HepG2 (cell line): ENCODE measurements around the gene ZFYVE28. TPM values are rescaled to one million over a fixed set of nuclear protein-coding genes. Genes with fewer than 3 reads are reported as not detected.

Experiments used
- ATAC-seq: fragments of 200-7000 bp; cut with Tn5 transposase; 3 replicates; pipeline ENCODE4 v1.9.1; 2020; ENCODE audit warnings: mild to moderate bottlenecking, moderate library complexity
- BruUV-seq: library from RNA; stranded (reverse); fragments of 400-500 nt; replicated peaks from 2 replicates; lab custom pipeline; 2021; lab: Mats Ljungman, UMichigan
- CTCF ChIA-PET: fragments of 300-600 bp; formaldehyde crosslinking; extraction: SDS; loops from one replicate; lab custom pipeline; 2021; ENCODE audit warnings: low total read pairs, inconsistent platforms, low intra/inter-chr PET ratio; lab: Yijun Ruan, JAX
- POLR2A ChIA-PET: fragments of 350-600 bp; sonication (Branson Sonifier 250); formaldehyde crosslinking; loops from one replicate; lab custom pipeline; 2020; ENCODE audit warnings: antibody characterized with exemption, inconsistent platforms; lab: Yijun Ruan, JAX
- DNase-seq: peaks from one replicate; pipeline ENCODE4 v3.0.0-alpha.2; 2015; ENCODE audit warnings: low spot score
- FAIRE-seq: peaks from 3 replicates; lab custom pipeline; 2011; peaks lifted over from hg19 to GRCh38; lab: Jason Lieb, UNC
- H2AFZ ChIP-seq: one replicate; pipeline ENCODE4 v1.6.1; 2011; ENCODE audit warnings: low read length, inconsistent platforms
- H3K27ac ChIP-seq: fragments of 300-600 bp; 3 replicates; pipeline ENCODE4 v1.8.0; 2011; ENCODE audit warnings: mixed run types, mild to moderate bottlenecking, mixed read lengths, low read length, inconsistent platforms; ENCODE audit not compliant: insufficient read depth; ENCODE audit errors: extremely low read length
- H3K27me3 ChIP-seq, 2 experiments: fragments of 200-600 bp in 1 of 2; 2 replicates in 1 of 2; 3 replicates in 1 of 2; pipeline versions ENCODE4 v1.6.0 to v1.8.0; 2011; ENCODE audit warnings: low read length in 2 of 2, mild to moderate bottlenecking in 2 of 2, moderate library complexity in 2 of 2, inconsistent platforms in 1 of 2; ENCODE audit not compliant: insufficient read depth in 2 of 2, control insufficient read depth in 1 of 2
- H3K36me3 ChIP-seq, 2 experiments: fragments of 200-600 bp in 1 of 2; replicated peaks in 1 of 2; 2 replicates in 1 of 2; 3 replicates in 1 of 2; pipeline versions ENCODE4 v1.5.1 to v1.8.0; 2011; ENCODE audit warnings: low read length in 2 of 2, inconsistent platforms in 1 of 2; ENCODE audit not compliant: insufficient read depth in 2 of 2, control insufficient read depth in 1 of 2
- H3K4me1 ChIP-seq: 2 replicates; pipeline ENCODE4 v1.5.1; 2012; ENCODE audit warnings: low read length, inconsistent platforms; ENCODE audit not compliant: insufficient read depth
- H3K4me2 ChIP-seq: 2 replicates; pipeline ENCODE4 v1.6.0; 2011; ENCODE audit warnings: low read depth, low read length, inconsistent platforms
- H3K4me3 ChIP-seq, 3 experiments: fragments of 200-600 bp in 1 of 3; sonication (generic), shearing (Covaris generic) in 1 of 3; replicated peaks in 1 of 3; 2 replicates each; pipeline ENCODE4 v1.5.1; 2011 to 2016; ENCODE audit warnings: low read length in 3 of 3, inconsistent platforms in 2 of 3, low read depth in 2 of 3, mild to moderate bottlenecking in 2 of 3, control low read depth in 1 of 3, mixed read lengths in 1 of 3; ENCODE audit not compliant: insufficient read depth in 1 of 3
- H3K79me2 ChIP-seq: one replicate; pipeline ENCODE4 v1.6.1; 2011; ENCODE audit warnings: low read length, inconsistent platforms; ENCODE audit not compliant: insufficient read depth
- H3K9ac ChIP-seq: 2 replicates; pipeline ENCODE4 v1.6.0; 2011; ENCODE audit warnings: mild to moderate bottlenecking, low read depth, low read length, inconsistent platforms; ENCODE audit not compliant: insufficient read depth
- H3K9me3 ChIP-seq: 2 replicates; pipeline ENCODE4 v1.5.1; 2012; ENCODE audit warnings: mild to moderate bottlenecking, low read length
- H4K20me1 ChIP-seq: 2 replicates; pipeline ENCODE4 v1.6.0; 2011; ENCODE audit warnings: inconsistent platforms, mild to moderate bottlenecking, low read length, moderate library complexity; ENCODE audit not compliant: insufficient read depth
- FOXK2 ChIP-seq: fragments of 450-650 bp; IDR thresholded peaks from 2 replicates; pipeline ENCODE4 v1.6.1; 2016
- MTA3 ChIP-seq: sonication (generic); formaldehyde crosslinking; IDR thresholded peaks from 2 replicates; pipeline ENCODE4 v1.4.0; 2020; ENCODE audit warnings: missing genetic modification reagents
- NONO ChIP-seq, 2 experiments: fragments of 450-650 bp in 1 of 2; sonication (generic) in 1 of 2; formaldehyde crosslinking in 1 of 2; IDR thresholded peaks in 1 of 2; conservative IDR thresholded peaks in 1 of 2; 2 replicates each; pipeline versions ENCODE4 v1.6.1 to v1.8.0; 2017 to 2022; ENCODE audit warnings: mild to moderate bottlenecking in 1 of 2, missing genetic modification reagents in 1 of 2, moderate library complexity in 1 of 2
- SNAI1 ChIP-seq: sonication (generic); formaldehyde crosslinking; IDR thresholded peaks from 2 replicates; pipeline ENCODE4 v1.5.0; 2020; ENCODE audit warnings: mild to moderate bottlenecking, missing genetic modification reagents, borderline replicate concordance
- SRSF9 ChIP-seq: fragments of 200-400 bp; formaldehyde crosslinking; IDR thresholded peaks from 2 replicates; pipeline ENCODE4 v1.6.1; 2018; ENCODE audit warnings: borderline replicate concordance, mild to moderate bottlenecking, low read depth, low read length; ENCODE audit not compliant: insufficient read depth, poor library complexity, severe bottlenecking
- ZNF263 ChIP-seq: sonication (generic); formaldehyde crosslinking; IDR thresholded peaks from 2 replicates; pipeline ENCODE4 v1.4.0; 2020; ENCODE audit warnings: missing genetic modification reagents
- ZNF333 ChIP-seq: sonication (generic); formaldehyde crosslinking; IDR thresholded peaks from 2 replicates; pipeline ENCODE4 v1.4.0; 2020; ENCODE audit warnings: mild to moderate bottlenecking, missing genetic modification reagents, borderline replicate concordance
- ZNF460 ChIP-seq: sonication (generic); formaldehyde crosslinking; IDR thresholded peaks from 2 replicates; pipeline ENCODE4 v1.5.1; 2020; ENCODE audit warnings: missing genetic modification reagents, mild to moderate bottlenecking, borderline replicate concordance
- WGBS: methylation state at CpG from one replicate; pipeline ENCODE4 v1.1.6; 2017; ENCODE audit warnings: low lambda C conversion rate; 5-methylcytosine and 5-hydroxymethylcytosine counted together
- in situ Hi-C: cut with HindIII; loops from 2 replicates; pipeline ENCODE4 v1.10.0; 2017; ENCODE audit warnings: low pct_unique_long_range_greater_than_20kb; ENCODE audit not compliant: extremely low pct_ligation_motif_present
- intact Hi-C: fragments of 100-400 bp; cut with micrococcal nuclease; formaldehyde crosslinking; loops from one replicate; pipeline ENCODE4 v1.10.0; 2022; ENCODE audit not compliant: unreplicated experiment
- polyA plus RNA-seq, 8 experiments: library from polyadenylated mRNA; depleted of rRNA in 3 of 8; stranded (reverse) in 7 of 8; unstranded in 1 of 8; fragments of >200 nt; fragmentation: Illumina TruSeq in 4 of 8; extraction: Trizol in 4 of 8; gene quantifications; 2 replicates each; pipeline versions ENCODE4 v1.2.1 to v1.2.3, GENCODE V29; 2011 to 2016; ENCODE audit warnings: low read depth in 4 of 8, missing spikeins in 1 of 8, mixed read lengths in 1 of 8; ENCODE audit not compliant: insufficient read depth in 1 of 8
- total RNA-seq, 5 experiments: library from RNA; depleted of rRNA; stranded (reverse); fragments of >200 nt; fragmentation: Illumina TruSeq; extraction: Trizol; gene quantifications; 2 replicates each; pipeline ENCODE4 v1.2.3, GENCODE V29; 2016; ENCODE audit warnings: low read depth in 1 of 5
- TF ChIP-seq, protein P1 (sequence below): sonication (generic); formaldehyde crosslinking; conservative IDR thresholded peaks from 2 replicates; pipeline ENCODE4 v1.4.0; 2020; ENCODE audit warnings: missing genetic modification reagents

The ZFYVE28 gene
- total and polyA plus RNA-seq, 2 of the 13 experiments (the other 11 are each of a cell fraction or from before 2014, with no cell fraction given) = 0.12 to 0.22 TPM

DNA sequence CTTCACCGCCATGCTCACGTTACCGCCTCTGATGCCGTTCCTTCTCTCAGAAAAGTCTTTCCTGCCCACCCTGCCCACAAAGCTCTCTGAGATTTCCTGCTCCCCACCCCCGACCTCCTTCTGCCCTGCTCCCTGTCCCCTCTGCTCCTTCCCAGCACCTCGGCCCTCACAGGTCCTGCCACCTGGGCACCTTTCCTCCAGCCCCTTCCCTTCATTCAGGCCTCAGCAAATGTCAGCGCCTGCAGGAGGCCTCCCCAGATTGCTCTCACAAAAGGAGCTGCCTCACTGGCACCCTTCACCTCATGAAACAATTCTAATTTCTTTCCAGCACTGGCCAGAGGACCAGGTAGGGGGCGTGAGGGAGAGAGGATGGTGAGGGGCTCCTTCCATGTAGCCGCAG, 122.9 kb downstream of the ZFYVE28 start (continued):
- TF ChIP-seq NONO (IDR thresholded peaks at IDR 0.05) (no peak), NONO (CRISPR knock-in tag; conservative IDR thresholded peaks at IDR 0.05) (no peak), FOXK2 (no peak), MTA3 (no peak), SRSF9 (no peak), ZNF460 (CRISPR knock-in tag) (no peak), SNAI1 (no peak)

- in situ Hi-C loops (no loop called here), intact Hi-C loops (no loop called here)
- ATAC-seq (no peak), DNase-seq (no peak), FAIRE-seq (no peak)
- TF ChIP-seq ZNF263 (peak; percentile 54; the same call in 1 of the 2 replicates), ZNF333 (CRISPR knock-in tag) (no peak)
- TF ChIP-seq, protein P1, sequence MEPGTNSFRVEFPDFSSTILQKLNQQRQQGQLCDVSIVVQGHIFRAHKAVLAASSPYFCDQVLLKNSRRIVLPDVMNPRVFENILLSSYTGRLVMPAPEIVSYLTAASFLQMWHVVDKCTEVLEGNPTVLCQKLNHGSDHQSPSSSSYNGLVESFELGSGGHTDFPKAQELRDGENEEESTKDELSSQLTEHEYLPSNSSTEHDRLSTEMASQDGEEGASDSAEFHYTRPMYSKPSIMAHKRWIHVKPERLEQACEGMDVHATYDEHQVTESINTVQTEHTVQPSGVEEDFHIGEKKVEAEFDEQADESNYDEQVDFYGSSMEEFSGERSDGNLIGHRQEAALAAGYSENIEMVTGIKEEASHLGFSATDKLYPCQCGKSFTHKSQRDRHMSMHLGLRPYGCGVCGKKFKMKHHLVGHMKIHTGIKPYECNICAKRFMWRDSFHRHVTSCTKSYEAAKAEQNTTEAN = no peak
- peaks cover 7 to 58% of the 10 kb centered on the region in 2 experiments; a peak in 3 of 5 replicates for H3K27me3 ChIP-seq
- 21% methylated on average over 6 of the region's 6 CpGs for WGBS
- no peak overlapping the region for H3K27ac ChIP-seq
- no peaks in the 10 kb centered on the region for H4K20me1 ChIP-seq
- no peaks in the 10 kb centered on the region for H3K79me2 ChIP-seq
- no peak overlapping the region for H2AFZ ChIP-seq
- no peaks in the 10 kb centered on the region for H3K9me3 ChIP-seq
- no peak overlapping the region for H3K4me2 ChIP-seq
- CTCF ChIA-PET = no interaction called here
- no TSS peak for BruUV-seq
- no peak overlapping the region for H3K9ac ChIP-seq
- H3K4me3 ChIP-seq = no peak overlapping the region
- H3K4me1 ChIP-seq = 0 out of 2 replicates have a peak, but pooled peaks cover 9% of the 10 kb centered on the region
- POLR2A ChIA-PET = no interaction called here
- H3K36me3 ChIP-seq = no peaks in the 10 kb centered on the region
Measured at GRCh38 chr4:2292646-2293108, 125.8 kb downstream of the ZFYVE28 start.
